OCI-LY3 (cell line): ENCODE data around the gene USP27X.
A peak's percentile ranks its signal among the peaks of the same experiment; 100 is the strongest.

ENCODE experiments used
- CTCF ChIP-seq: fragments of 200-600, 300-600 bp; sonication (generic); IDR thresholded peaks from 2 replicates; pipeline ENCODE4 v1.5.1; 2014; ENCODE audit warnings: antibody characterized with exemption, low read length, low read depth
- EZH2phosphoT487 ChIP-seq: fragments of 200-600 bp; shearing (Covaris generic); IDR thresholded peaks from 2 replicates; pipeline ENCODE4 v1.6.1; 2018; ENCODE audit warnings: antibody characterized with exemption, mixed run types, low read depth

- TF ChIP-seq CTCF (peak; percentile 49; the same call in 1 of the 2 replicates), EZH2phosphoT487 (no peak)
Measured at GRCh38 chrX:49876750-49877149, 2.5 kb upstream of the USP27X start.
